K562 (cell line): ENCODE data around the gene TMEM203. TPM values are rescaled to one million over a fixed set of nuclear protein-coding genes. Genes with fewer than 3 reads are reported as not detected.

Source experiments
- ATAC-seq: fragments of 200-7000 bp; cut with Tn5 transposase; 3 replicates; pipeline ENCODE4 v1.9.1; 2020; ENCODE audit warnings: moderate library complexity
- BruUV-seq: library from RNA; stranded (reverse); fragments of 400-500 nt; replicated peaks from 2 replicates; lab custom pipeline; 2021; lab: Mats Ljungman, UMichigan
- CTCF ChIA-PET: fragments of 300-600 bp; formaldehyde crosslinking; extraction: SDS; loops from one replicate; lab custom pipeline; 2021; ENCODE audit warnings: low intra/inter-chr PET ratio; lab: Yijun Ruan, JAX
- POLR2A ChIA-PET: fragments of 300-600, 350-650 bp; sonication (Branson Sonifier 250); formaldehyde crosslinking; extraction: SDS; loops from one replicate; lab custom pipeline; 2021; ENCODE audit warnings: antibody characterized with exemption, inconsistent platforms; lab: Yijun Ruan, JAX
- DNase-seq, 4 experiments: peaks; one replicate each; pipeline versions ENCODE4 v3.0.0 to v3.0.0-alpha.2; 2011 to 2018; ENCODE audit warnings: low spot score in 3 of 4, mixed read lengths in 3 of 4; ENCODE audit errors: extremely low read depth in 1 of 4
- FAIRE-seq: peaks from 2 replicates; lab custom pipeline; 2011; peaks lifted over from hg19 to GRCh38; lab: Jason Lieb, UNC
- H2AFZ ChIP-seq: 2 replicates; pipeline ENCODE4 v1.6.0; 2011; ENCODE audit warnings: low read depth, low read length, control low read depth, inconsistent platforms
- H3K27ac ChIP-seq: fragments of 200-600 bp; 3 replicates; pipeline ENCODE4 v1.8.0; 2011; ENCODE audit warnings: low read depth, mild to moderate bottlenecking, control low read depth, inconsistent platforms, low read length, moderate library complexity, mixed read lengths; ENCODE audit errors: extremely low read depth
- H3K27me3 ChIP-seq, 2 experiments: fragments of 300-600 bp in 1 of 2; 2 replicates in 1 of 2; 3 replicates in 1 of 2; pipeline versions ENCODE4 v1.6.0 to v1.8.0; 2011; ENCODE audit warnings: inconsistent platforms in 2 of 2, low read length in 2 of 2, mild to moderate bottlenecking in 1 of 2, mixed read lengths in 1 of 2, moderate library complexity in 1 of 2; ENCODE audit not compliant: control insufficient read depth in 2 of 2, insufficient read depth in 2 of 2
- H3K36me3 ChIP-seq: fragments of 300-600 bp; 3 replicates; pipeline ENCODE4 v1.8.0; 2011; ENCODE audit warnings: mild to moderate bottlenecking, low read length, inconsistent platforms; ENCODE audit not compliant: control insufficient read depth, insufficient read depth
- H3K4me1 ChIP-seq, 2 experiments: fragments of 200-600 bp in 1 of 2; replicated peaks in 1 of 2; 2 replicates in 1 of 2; 3 replicates in 1 of 2; pipeline versions ENCODE4 v1.5.1 to v1.8.0; 2011; ENCODE audit warnings: inconsistent platforms in 2 of 2, low read length in 2 of 2, mild to moderate bottlenecking in 1 of 2, mixed read lengths in 1 of 2, moderate library complexity in 1 of 2; ENCODE audit not compliant: control insufficient read depth in 2 of 2, insufficient read depth in 2 of 2
- H3K4me2 ChIP-seq: 2 replicates; pipeline ENCODE4 v1.6.1; 2011; ENCODE audit warnings: low read length, control low read depth, inconsistent platforms, mixed read lengths; ENCODE audit not compliant: insufficient read depth
- H3K4me3 ChIP-seq: fragments of 200-600 bp; sonication (generic), shearing (Covaris generic); 2 replicates; pipeline ENCODE4 v1.5.1; 2016; ENCODE audit warnings: control low read depth, inconsistent platforms
- H3K79me2 ChIP-seq: fragments of 200-600 bp; 3 replicates; pipeline ENCODE4 v1.8.0; 2011; ENCODE audit warnings: low read length, inconsistent platforms; ENCODE audit not compliant: control insufficient read depth, insufficient read depth
- H3K9ac ChIP-seq, 2 experiments: 2 replicates each; pipeline versions ENCODE4 v1.6.0 to v1.6.1; 2011; ENCODE audit warnings: low read depth in 2 of 2, low read length in 2 of 2, control low read depth in 1 of 2, inconsistent platforms in 1 of 2, mild to moderate bottlenecking in 1 of 2, mixed read lengths in 1 of 2; ENCODE audit not compliant: insufficient read depth in 1 of 2
- H3K9me1 ChIP-seq: one replicate; pipeline ENCODE4 v1.6.0; 2011; ENCODE audit warnings: inconsistent platforms, mild to moderate bottlenecking, low read length, moderate library complexity; ENCODE audit not compliant: control insufficient read depth, insufficient read depth
- H3K9me3 ChIP-seq: replicated peaks from 2 replicates; pipeline ENCODE4 v1.5.1; 2011; ENCODE audit warnings: low read depth, low read length, inconsistent platforms; ENCODE audit not compliant: control insufficient read depth, insufficient read depth
- H4K20me1 ChIP-seq: replicated peaks from 2 replicates; pipeline ENCODE4 v1.6.1; 2011; ENCODE audit warnings: low read length, inconsistent platforms, mixed read lengths; ENCODE audit not compliant: control insufficient read depth, insufficient read depth
- ARHGAP35 ChIP-seq: fragments of 450-650 bp; IDR thresholded peaks from 2 replicates; pipeline ENCODE4 v1.6.1; 2018; ENCODE audit not compliant: partially characterized antibody
- CTCF ChIP-seq, 3 experiments: IDR thresholded peaks in 2 of 3; conservative IDR thresholded peaks in 1 of 3; 2 replicates each; pipeline ENCODE4 v1.5.1; 2011 to 2012; ENCODE audit warnings: low read length in 3 of 3, mild to moderate bottlenecking in 3 of 3, control low read depth in 2 of 3, improper control_type of control experiment in 1 of 3, inconsistent platforms in 1 of 3, low read depth in 1 of 3, mixed read lengths in 1 of 3, moderate library complexity in 1 of 3; ENCODE audit not compliant: insufficient read depth in 2 of 3
- ZBTB7A ChIP-seq: IDR thresholded peaks from 2 replicates; pipeline ENCODE4 v1.6.1; 2011; ENCODE audit warnings: low read depth, mild to moderate bottlenecking, low read length, moderate library complexity, borderline replicate concordance; ENCODE audit not compliant: control insufficient read depth
- WGBS: fragments of 100-300 bp; shearing (Covaris generic); methylation state at CpG from one replicate; pipeline ENCODE4 v1.1.6; 2016; ENCODE audit warnings: low coverage, mixed read lengths; ENCODE audit not compliant: insufficient coverage; ENCODE audit errors: missing lambda C conversion rate; 5-methylcytosine and 5-hydroxymethylcytosine counted together
- in situ Hi-C: fragments of 300-500 bp; cut with MboI; formaldehyde crosslinking; loops from 4 replicates; pipeline ENCODE4 v1.15.0; 2018; ENCODE audit warnings: inconsistent platforms, mixed read lengths
- intact Hi-C: fragments of 100-400 bp; cut with micrococcal nuclease; formaldehyde crosslinking; loops from 2 replicates; pipeline ENCODE4 v1.14.2; 2022
- polyA plus RNA-seq, 8 experiments: library from polyadenylated mRNA; depleted of rRNA in 4 of 8; stranded (reverse) in 5 of 8; unstranded in 3 of 8; fragments of >200 nt; fragmentation: Nextera tagmentation in 2 of 8; fragmentation: Illumina TruSeq in 1 of 8; extraction: Ambion mirVana in 2 of 8; extraction: Trizol in 1 of 8; gene quantifications; 2 replicates each; pipeline versions ENCODE4 v1.2.1 to v1.2.3, GENCODE V29; 2011 to 2014; ENCODE audit warnings: inconsistent platforms in 1 of 8, missing spikeins in 1 of 8
- total RNA-seq, 7 experiments: library from RNA; depleted of rRNA in 6 of 7; stranded (reverse); fragments of >200 nt in 6 of 7; fragmentation: Illumina TruSeq in 2 of 7; extraction: Trizol in 2 of 7; gene quantifications; 2 replicates each; pipeline versions ENCODE4 v1.2.1 to v1.2.3, GENCODE V29; 2011 to 2021; ENCODE audit warnings: low replicate concordance in 1 of 7

Gene TMEM203
- total and polyA plus RNA-seq, 9 of the 15 experiments (the other 6 are each of a cell fraction or from before 2014, with no cell fraction given), result 8.8 to 59.5 (median 37.6) TPM

DNA sequence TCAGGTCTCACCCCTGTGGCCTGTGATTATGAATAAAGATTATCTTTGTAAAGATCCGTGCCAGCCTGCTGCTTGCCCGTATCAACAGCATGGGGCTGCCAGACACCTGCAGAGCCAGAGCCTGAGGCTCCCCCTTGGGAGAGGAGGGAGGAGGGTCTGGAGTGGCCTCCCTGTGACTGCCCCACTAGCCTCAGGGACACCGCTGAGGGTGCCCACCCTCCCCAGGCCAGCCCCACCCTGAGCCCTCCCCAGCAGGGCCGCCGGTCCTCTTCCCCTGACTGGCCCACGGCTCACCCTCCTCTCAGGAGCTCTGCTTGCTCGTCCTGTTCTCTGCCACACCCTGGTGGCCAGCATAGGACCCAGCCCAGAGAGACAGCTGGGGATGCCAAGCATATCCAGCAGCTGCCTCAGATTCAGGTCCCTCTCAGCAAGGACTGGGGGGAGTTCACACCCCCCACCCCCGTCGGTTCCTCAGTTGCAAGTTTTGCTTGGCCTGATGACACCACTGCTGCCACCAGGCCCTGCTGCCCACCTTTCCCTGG lies 15.1 kb downstream of the TMEM203 start:
- Histone ChIP-seq H3K4me2 (peak overlapping the region; percentile 98; the same call in 1 of the 2 replicates), H2AFZ (no peak overlapping the region), H3K79me2 (peaks cover 44% of the 10 kb centered on the region), H4K20me1 (peaks cover 8% of the 10 kb centered on the region), H3K9ac (peak overlapping the region in 1 of 2 experiments; percentile 96; a peak in 2 of 4 replicates), H3K4me1 (peaks cover 20 to 97% of the 10 kb centered on the region in 2 experiments), H3K9me3 (no peaks in the 10 kb centered on the region), H3K4me3 (0 out of 2 replicates have a peak overlapping the region, but pooled peaks have one; percentile 98), H3K9me1 (no peaks in the 10 kb centered on the region), H3K36me3 (peaks cover 53% of the 10 kb centered on the region; the same call in 2 of the 3 replicates), H3K27me3 (no peaks in the 10 kb centered on the region), H3K27ac (no peak overlapping the region)
- BruUV-seq, result no TSS peak
- POLR2A ChIA-PET, result interaction anchor here (0.6 to 6.7 kb wide), 6 partner anchors 8 to 342 kb away, joined by 3 to 56 read pairs (median 4); partner anchors contain the start of genes NDOR1, TMEM203 and TPRN
- FAIRE-seq (no peak), DNase-seq (no peak), ATAC-seq (no peak)
- WGBS, result 59% methylated on average over 3 of the region's 9 CpGs
- CTCF ChIA-PET, result no interaction called here
- intact Hi-C loops, result no loop called here
- in situ Hi-C loops, result no loop called here
- TF ChIP-seq ARHGAP35 (no peak), CTCF (IDR thresholded peaks at IDR 0.05 in 2 of 3, conservative IDR thresholded peaks at IDR 0.05 in 1 of 3; ENCODE audit: insufficient read depth in 2 of 3, low read depth in 1 of 3, low read length in 3 of 3) (peak in 2 of 3 experiments; percentile 11 to 19; a peak in 3 of 6 replicates), ZBTB7A (no peak)
